GM23248 (cell line): ENCODE results near the gene RTP1.

Experiments used
- EZH2 ChIP-seq: fragments of 200-600 bp; sonication (generic); IDR thresholded peaks from 2 replicates; pipeline ENCODE4 v1.6.1; 2018; ENCODE audit warnings: antibody characterized with exemption, mild to moderate bottlenecking; ENCODE audit not compliant: insufficient read depth, poor library complexity, severe bottlenecking
- EZH2phosphoT487 ChIP-seq: fragments of 200-600 bp; sonication (generic); IDR thresholded peaks from 2 replicates; pipeline ENCODE4 v1.6.1; 2018; ENCODE audit warnings: antibody characterized with exemption, moderate library complexity, mild to moderate bottlenecking, low read depth; ENCODE audit not compliant: insufficient read depth

GRCh38 chr3:187193181-187193580, 4.1 kb upstream of the RTP1 start:
- no peak for TF ChIP-seq EZH2
- no peak for TF ChIP-seq EZH2phosphoT487
